Endodermal cell (in vitro differentiated cells): ENCODE measurements around the gene GOLGA6L26. TPM values are rescaled to one million over a fixed set of nuclear protein-coding genes. Genes with fewer than 3 reads are reported as not detected.
"Not testable (repeated sequence)": the region's sequence is repeated elsewhere in the genome, so short reads cannot be mapped to it uniquely, and the experiment has no call there.

Source experiments
- DNase-seq: peaks from one replicate; pipeline ENCODE4 v3.0.0-alpha.2; 2017
- H3K27ac ChIP-seq: 2 replicates; pipeline ENCODE4 v1.5.1; 2013; ENCODE audit warnings: mild to moderate bottlenecking, low read depth, low read length, moderate library complexity
- H3K27me3 ChIP-seq: 2 replicates; pipeline ENCODE4 v1.6.1; 2013; ENCODE audit warnings: mild to moderate bottlenecking, low read length, moderate library complexity; ENCODE audit not compliant: insufficient read depth, control insufficient read depth, poor library complexity, severe bottlenecking
- H3K36me3 ChIP-seq: 2 replicates; pipeline ENCODE4 v1.7.0; 2013; ENCODE audit warnings: mild to moderate bottlenecking, low read length, moderate library complexity; ENCODE audit not compliant: control insufficient read depth, insufficient read depth
- H3K4me1 ChIP-seq: one replicate; pipeline ENCODE4 v1.7.0; 2013; ENCODE audit warnings: low read length; ENCODE audit not compliant: control insufficient read depth, insufficient read depth
- H3K4me3 ChIP-seq: 2 replicates; pipeline ENCODE4 v1.5.1; 2013; ENCODE audit warnings: mild to moderate bottlenecking, low read length, moderate library complexity
- H3K9ac ChIP-seq: 2 replicates; pipeline ENCODE4 v1.6.1; 2013; ENCODE audit warnings: mild to moderate bottlenecking, low read length, moderate library complexity; ENCODE audit not compliant: poor library complexity, severe bottlenecking; ENCODE audit errors: extremely low read depth
- H3K9me3 ChIP-seq: 2 replicates; pipeline ENCODE4 v1.6.1; 2013; ENCODE audit warnings: mild to moderate bottlenecking, low read length, moderate library complexity; ENCODE audit not compliant: control insufficient read depth
- H3K27ac Mint-ChIP-seq: 2 replicates; pipeline ENCODE4 v1.8.0; 2020; ENCODE audit warnings: mixed read lengths
- H3K27me3 Mint-ChIP-seq: 2 replicates; pipeline ENCODE4 v1.8.0; 2021; ENCODE audit warnings: mild to moderate bottlenecking, mixed read lengths; ENCODE audit not compliant: insufficient read depth
- H3K36me3 Mint-ChIP-seq: 2 replicates; pipeline ENCODE4 v1.8.0; 2020; ENCODE audit warnings: low read depth, mixed read lengths
- H3K4me1 Mint-ChIP-seq: 2 replicates; pipeline ENCODE4 v1.8.0; 2020; ENCODE audit warnings: mixed read lengths
- H3K4me3 Mint-ChIP-seq: 2 replicates; pipeline ENCODE4 v1.8.0; 2020; ENCODE audit warnings: mild to moderate bottlenecking, moderate library complexity, mixed read lengths
- H3K9me3 Mint-ChIP-seq: 2 replicates; pipeline ENCODE4 v1.8.0; 2020; ENCODE audit warnings: mild to moderate bottlenecking, mixed read lengths
- CTCF ChIP-seq: fragments of 200-600 bp; sonication (generic); conservative IDR thresholded peaks from 2 replicates; pipeline ENCODE4 v1.5.0; 2021; ENCODE audit warnings: antibody characterized with exemption, mild to moderate bottlenecking
- WGBS, 2 experiments: methylation state at CpG; one replicate each; pipeline versions ENCODE4 v1.1.5 to v1.1.7; 2013; ENCODE audit warnings: missing lambda C conversion rate in 2 of 2, mixed read lengths in 1 of 2; ENCODE audit not compliant: insufficient coverage in 1 of 2, insufficient read length in 1 of 2; 5-methylcytosine and 5-hydroxymethylcytosine counted together
- total RNA-seq, 2 donors: library from RNA; stranded (reverse); fragmentation: NEBNext Ultra II Directional in 1 of 2; extraction: Animal tissue kit (Norgen Biotek cat#: 25700) in 1 of 2; gene quantifications; 2 replicates in 1 of 2; 3 replicates in 1 of 2; pipeline ENCODE4 v1.2.1, GENCODE V29; 2021

GOLGA6L26 gene
- total RNA-seq, 2 donors from 2014 or later: not detected

GRCh38 chr15:23364261-23364660, 30.3 kb upstream of the GOLGA6L26 start:
- not testable (repeated sequence) for H3K9me3 ChIP-seq, H3K27me3 Mint-ChIP-seq, H3K36me3 ChIP-seq, H3K9ac ChIP-seq, H3K4me1 Mint-ChIP-seq, H3K4me3 ChIP-seq, H3K9me3 Mint-ChIP-seq, H3K4me3 Mint-ChIP-seq, DNase-seq, H3K27me3 ChIP-seq, H3K4me1 ChIP-seq, H3K27ac ChIP-seq, H3K36me3 Mint-ChIP-seq, H3K27ac Mint-ChIP-seq
- WGBS, 2 experiments: 78% methylated on average over 3 of the region's 9 CpGs; no CpG with 5 or more reads in 1 of the 2 experiments
- peak; percentile 51 for TF ChIP-seq CTCF

GRCh38 chr15:23362622-23363021, 28.6 kb upstream of the GOLGA6L26 start:
- H3K27ac ChIP-seq, H3K9me3 ChIP-seq, H3K36me3 ChIP-seq, H3K27ac Mint-ChIP-seq, H3K4me3 ChIP-seq, DNase-seq, H3K27me3 ChIP-seq, H3K9ac ChIP-seq, H3K4me1 ChIP-seq, H3K27me3 Mint-ChIP-seq, H3K9me3 Mint-ChIP-seq, H3K4me1 Mint-ChIP-seq, H3K4me3 Mint-ChIP-seq, H3K36me3 Mint-ChIP-seq: not testable (repeated sequence)
- WGBS, 2 experiments: 71% methylated on average over 2 of the region's 5 CpGs; no CpG with 5 or more reads in 1 of the 2 experiments
- peak; percentile 42 for TF ChIP-seq CTCF

- not testable (repeated sequence) for H3K9ac ChIP-seq, H3K4me1 Mint-ChIP-seq, H3K27ac Mint-ChIP-seq, DNase-seq, H3K27me3 Mint-ChIP-seq, H3K4me3 ChIP-seq, H3K4me1 ChIP-seq, H3K27me3 ChIP-seq, H3K9me3 ChIP-seq, H3K27ac ChIP-seq, H3K36me3 Mint-ChIP-seq, H3K36me3 ChIP-seq, H3K9me3 Mint-ChIP-seq, H3K4me3 Mint-ChIP-seq
- no CpG with 5 or more reads among the region's 8 CpGs for WGBS, 2 experiments
These were observed 20.5 kb upstream of the GOLGA6L26 start, which contains the start of gene GOLGA8S for GRCh38 chr15:23354448-23354847. TSS of gene GOLGA8S (plus strand) at chr15:23354748. CDS start at chr15:23354810, 62 bp downstream.

- H3K36me3 ChIP-seq: peaks cover 12% of the 10 kb centered on the region
- WGBS, 2 experiments: 92% methylated on average over 9 to 13 of the region's 13 CpGs
- not testable (repeated sequence) for H3K9me3 ChIP-seq, H3K4me1 ChIP-seq, H3K27me3 ChIP-seq, H3K4me3 Mint-ChIP-seq, H3K27ac ChIP-seq, H3K27ac Mint-ChIP-seq, H3K27me3 Mint-ChIP-seq, H3K9ac ChIP-seq, DNase-seq, H3K4me3 ChIP-seq, H3K4me1 Mint-ChIP-seq
- Mint-ChIP-seq H3K36me3 (peaks cover 24% of the 10 kb centered on the region), H3K9me3 (peaks cover 32% of the 10 kb centered on the region)
These were observed 22.8 kb downstream of the GOLGA6L26 start for GRCh38 chr15:23311233-23311632.

- 89% methylated on average over 5 to 7 of the region's 7 CpGs for WGBS, 2 experiments
- Mint-ChIP-seq H3K36me3 (peaks cover 23% of the 10 kb centered on the region), H3K9me3 (peaks cover 50% of the 10 kb centered on the region)
- Histone ChIP-seq H3K9me3 (peaks cover 17% of the 10 kb centered on the region), H3K36me3 (peaks cover 12% of the 10 kb centered on the region)
- not testable (repeated sequence) for DNase-seq, H3K4me3 Mint-ChIP-seq, H3K4me1 ChIP-seq, H3K27ac ChIP-seq, H3K27ac Mint-ChIP-seq, H3K27me3 Mint-ChIP-seq, H3K9ac ChIP-seq, H3K4me1 Mint-ChIP-seq, H3K27me3 ChIP-seq, H3K4me3 ChIP-seq
These were observed 28.1 kb downstream of the GOLGA6L26 start for GRCh38 chr15:23305921-23306320.

GRCh38 chr15:23304805-23305204, 29.2 kb downstream of the GOLGA6L26 start:
- not testable (repeated sequence) for H3K27me3 ChIP-seq, DNase-seq, H3K4me1 Mint-ChIP-seq, H3K9ac ChIP-seq, H3K4me1 ChIP-seq, H3K27ac ChIP-seq, H3K27ac Mint-ChIP-seq, H3K27me3 Mint-ChIP-seq
- WGBS, 2 experiments: 69 to 80% methylated on average over 1 to 4 of the region's 4 CpGs
- peaks cover 19% of the 10 kb centered on the region for H3K36me3 Mint-ChIP-seq
- Histone ChIP-seq H3K36me3 (peaks cover 12% of the 10 kb centered on the region), H3K4me3 (peak overlapping the region; percentile 74), H3K9me3 (peaks cover 17% of the 10 kb centered on the region)
- peak overlapping the region; percentile 75 for H3K4me3 Mint-ChIP-seq
- peaks cover 43% of the 10 kb centered on the region for H3K9me3 Mint-ChIP-seq
